GM19452 (cell line): ENCODE measurements around the gene ID3.

Source experiments
- ATAC-seq: cut with Tn5 transposase; IDR thresholded peaks from one replicate; pipeline ENCODE4 v1.9.1; 2021; ENCODE audit not compliant: unreplicated experiment

ID3 gene

DNA sequence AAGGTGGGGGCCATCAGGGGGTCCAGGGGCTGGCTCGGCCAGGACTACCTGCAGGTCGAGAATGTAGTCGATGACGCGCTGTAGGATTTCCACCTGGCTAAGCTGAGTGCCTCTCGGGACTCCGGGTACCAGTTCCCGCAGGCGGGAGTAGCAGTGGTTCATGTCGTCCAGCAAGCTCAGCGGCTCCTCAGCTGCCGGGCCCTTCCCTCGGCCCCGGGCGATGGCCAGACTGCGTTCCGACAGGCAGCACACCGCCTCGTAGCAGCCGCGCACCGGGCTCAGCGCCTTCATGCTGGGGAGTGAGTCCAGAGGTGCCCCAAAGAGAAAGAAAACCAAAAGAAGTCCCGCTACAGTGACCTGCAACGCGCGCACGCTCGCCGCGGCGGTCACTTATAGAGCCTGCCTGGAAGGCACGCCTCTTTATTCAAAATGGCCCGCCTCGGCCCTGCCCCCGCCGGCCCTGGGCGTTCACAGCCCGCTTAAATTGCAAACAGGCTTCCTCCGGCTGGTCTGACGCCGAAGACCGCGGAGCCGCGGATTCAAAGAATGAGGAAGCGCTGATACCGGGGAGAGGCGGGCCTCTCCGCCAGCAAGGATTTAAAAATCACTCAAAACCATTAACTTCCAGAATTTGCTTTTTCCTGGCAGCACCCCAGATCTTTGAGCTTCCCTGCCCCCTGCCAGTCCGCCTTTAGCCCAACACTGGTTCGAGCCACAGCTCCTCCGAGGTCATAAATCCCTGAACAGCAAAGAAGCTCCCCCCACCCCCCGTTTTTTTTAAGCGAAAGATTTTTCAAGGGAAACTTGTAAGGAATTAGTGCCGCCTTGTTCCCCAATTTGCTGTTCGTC, at the start of gene ID3:
TSS of gene ID3 (minus strand) at position 366 of the 849 bp plus-strand sequence. CDS start at position 291, 75 bp downstream.
- ATAC-seq = peak; percentile 59

- ATAC-seq = no peak
These were observed 48.6 kb upstream of the ID3 start for GRCh38 chr1:23607944-23608343.

GRCh38 chr1:23601968-23602876, 42.9 kb upstream of the ID3 start:
- no peak for ATAC-seq

DNA sequence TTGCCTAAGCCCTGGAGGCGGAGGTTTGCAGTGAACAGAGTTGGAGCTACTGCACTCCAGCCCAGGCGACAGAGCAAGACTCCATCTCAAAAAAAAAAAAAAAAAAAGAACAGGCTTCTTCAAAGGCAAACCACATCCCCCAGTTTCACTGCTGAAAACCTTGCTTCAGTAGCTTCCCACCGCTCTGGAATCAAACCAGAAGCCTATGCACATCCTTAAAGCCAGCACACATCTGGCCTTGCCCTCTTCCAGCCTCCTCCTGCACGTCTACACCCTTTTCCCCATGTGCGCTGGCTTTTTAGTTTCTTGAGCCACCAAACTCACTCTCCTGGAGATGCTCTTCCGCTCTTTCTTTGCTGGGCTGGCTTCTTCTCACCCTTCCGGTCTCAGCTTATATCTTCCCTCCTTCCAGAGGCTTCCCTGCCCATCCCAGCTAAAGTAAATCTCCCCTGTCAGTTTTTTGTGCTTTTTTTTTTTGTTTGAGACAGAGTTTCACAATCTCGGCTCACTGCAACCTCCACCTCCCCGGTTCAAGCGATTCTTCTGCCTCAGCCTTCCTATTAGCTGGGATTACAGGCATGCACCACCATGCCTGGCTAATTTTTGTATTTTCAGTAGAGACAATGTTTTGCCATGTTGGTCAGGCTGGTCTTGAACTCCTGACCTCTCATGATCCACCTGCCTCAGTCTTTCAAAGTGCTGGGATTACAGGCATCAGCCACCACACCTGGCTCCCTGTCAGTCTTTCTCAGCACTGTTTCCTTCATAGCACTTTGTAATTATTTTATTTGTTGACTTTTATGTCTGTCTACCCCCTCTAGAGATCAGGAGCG, 42.0 kb upstream of the ID3 start:
- ATAC-seq = no peak

DNA sequence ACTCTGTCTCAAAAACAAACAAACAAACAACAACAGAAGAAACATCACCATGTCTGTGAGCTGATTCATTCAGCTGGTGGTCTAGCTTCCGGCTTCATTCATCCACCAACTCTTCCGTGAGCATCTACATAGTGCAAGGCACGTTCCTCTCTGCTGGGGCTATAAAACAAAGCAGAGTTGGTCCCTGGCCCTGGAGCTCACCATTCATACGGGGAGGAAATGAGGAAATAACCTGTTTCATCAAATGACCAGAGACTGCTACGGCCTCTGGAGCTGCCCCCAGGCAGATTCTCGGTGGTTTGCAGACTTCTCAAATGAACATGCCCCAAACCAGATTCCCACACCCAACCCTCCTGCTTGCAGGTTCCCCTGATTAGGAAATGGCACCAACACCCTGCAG, 41.0 kb upstream of the ID3 start:
- no peak for ATAC-seq

DNA sequence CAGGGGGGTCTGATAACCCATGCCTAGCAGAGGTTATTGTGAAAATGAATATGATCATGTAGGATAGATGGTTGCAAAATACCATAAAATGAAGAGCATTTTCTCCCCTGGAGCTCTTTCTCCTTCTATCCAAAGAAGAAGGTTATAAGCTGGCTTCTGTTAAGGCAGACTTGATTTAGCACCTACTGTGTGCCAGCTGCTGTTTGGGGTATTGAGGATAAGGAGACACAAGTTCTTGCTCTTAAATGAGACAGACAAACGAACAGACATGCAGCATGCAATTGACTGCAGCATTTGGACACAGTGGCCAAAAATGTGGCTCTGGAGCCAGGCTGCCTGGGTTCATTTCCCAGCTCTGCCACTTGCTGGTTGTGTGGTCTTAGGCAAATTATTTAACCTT, 39.8 kb upstream of the ID3 start:
- ATAC-seq = no peak

DNA sequence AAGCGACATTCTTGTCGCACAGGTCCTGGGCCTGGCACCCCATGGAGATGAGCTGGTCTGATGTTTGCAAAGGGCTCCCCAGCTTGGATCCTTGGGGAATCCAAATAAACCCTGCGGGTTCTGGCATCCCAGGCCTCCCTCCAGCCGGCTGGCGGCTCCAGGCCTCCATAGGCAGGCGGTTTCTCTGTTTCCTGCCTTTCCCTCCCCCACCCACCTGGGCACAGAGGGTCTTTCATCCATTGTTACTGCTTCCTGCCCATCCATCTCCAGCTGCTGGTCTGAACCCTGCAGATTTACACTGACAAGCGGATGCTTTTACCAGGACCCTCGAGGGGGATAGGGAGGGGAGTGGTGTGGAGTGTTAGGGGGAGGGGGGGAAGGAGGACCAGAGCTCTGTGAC, 39.1 kb upstream of the ID3 start:
- ATAC-seq = no peak

GRCh38 chr1:23597635-23598388, 38.5 kb upstream of the ID3 start:
- ATAC-seq = no peak

- no peak for ATAC-seq
These were observed 37.4 kb upstream of the ID3 start for GRCh38 chr1:23596382-23597358.

- ATAC-seq = no peak
These were observed 35.6 kb upstream of the ID3 start for GRCh38 chr1:23594927-23595353.

- ATAC-seq = no peak
These were observed 35.0 kb upstream of the ID3 start for GRCh38 chr1:23594149-23594907.

GRCh38 chr1:23593556-23594148, 34.4 kb upstream of the ID3 start:
- no peak for ATAC-seq

DNA sequence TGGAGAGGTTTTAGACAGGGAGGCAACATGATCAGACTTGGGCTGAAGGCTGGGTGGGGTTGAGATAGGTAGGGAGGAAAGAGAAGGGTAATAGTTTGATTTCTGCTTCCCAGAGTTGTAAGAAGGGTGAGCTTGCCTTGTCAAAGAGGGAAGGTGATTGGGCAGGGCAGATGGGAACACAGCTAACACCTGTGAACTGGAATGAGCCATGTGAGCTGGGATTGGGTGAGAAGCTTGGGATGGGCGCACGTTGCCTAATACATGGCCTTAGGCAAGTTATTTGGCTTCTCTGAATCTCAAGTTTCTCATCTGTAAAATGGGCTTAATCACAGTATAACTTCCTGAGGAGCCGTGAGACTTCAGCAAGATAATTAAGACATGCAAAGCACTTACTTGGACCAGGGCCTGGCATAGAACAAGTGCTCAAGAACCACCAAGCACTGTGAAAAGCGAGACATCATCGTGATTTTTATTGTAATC, 33.8 kb upstream of the ID3 start:
- ATAC-seq = no peak

GRCh38 chr1:23592209-23592892, 33.0 kb upstream of the ID3 start:
- peak; percentile 12 for ATAC-seq

- peak; percentile 50 for ATAC-seq
These were observed 32.3 kb upstream of the ID3 start for GRCh38 chr1:23591460-23592208.

DNA sequence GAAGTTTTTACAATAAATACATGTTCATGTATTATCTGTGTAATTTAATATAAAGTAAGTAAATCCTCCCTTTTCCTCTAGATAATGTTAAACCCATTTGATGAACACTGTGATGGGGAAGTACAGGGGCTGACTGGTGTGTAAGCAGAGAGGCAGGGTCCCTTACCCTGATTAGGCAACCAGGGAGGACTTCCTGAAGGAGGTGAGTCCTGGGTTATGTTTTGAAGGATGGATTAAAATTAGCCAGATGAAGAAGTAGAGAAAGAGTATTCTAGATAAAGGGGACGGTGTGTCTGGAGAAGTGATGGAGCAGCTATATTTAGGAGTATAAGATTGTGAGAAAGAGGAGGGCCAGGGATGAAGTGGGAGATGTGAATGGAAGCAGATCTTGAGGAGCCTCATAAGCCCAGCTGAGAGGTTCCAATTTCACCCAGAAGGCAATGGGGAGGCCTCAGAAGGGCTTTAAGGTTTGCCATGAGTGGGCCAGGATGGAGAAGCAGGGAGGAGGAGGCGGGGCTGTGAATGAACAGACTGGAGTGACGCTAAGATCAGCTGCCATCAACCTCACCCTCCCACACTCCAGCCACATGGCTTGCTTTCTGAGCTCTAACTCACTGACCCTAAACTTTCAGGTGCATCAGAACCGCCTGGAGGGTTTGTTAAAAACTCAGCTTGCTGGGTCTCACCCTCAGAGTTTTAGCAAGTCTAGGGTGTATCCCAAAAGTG, 30.9 kb upstream of the ID3 start:
- ATAC-seq = no peak
